ENCODE data around the gene RASAL2. TPM values are rescaled to one million over a fixed set of nuclear protein-coding genes. Genes with fewer than 3 reads are reported as not detected.

The RASAL2 gene
- total and polyA plus RNA-seq, 2 of the 13 experiments (the other 11 are each of a cell fraction or from before 2014, with no cell fraction given) = 5.4 to 5.9 TPM

GRCh38 chr1:178093951-178094738 lies at the start of gene RASAL2 (continued):
- peak; percentile 21 for TF ChIP-seq ZFX (CRISPR knock-in tag; IDR thresholded peaks at IDR 0.05; ENCODE audit: low read depth)
- TF ChIP-seq NR3C1 (CRISPR knock-in tag; IDR thresholded peaks at IDR 0.05) = no peak
- TF ChIP-seq ATF5 (CRISPR knock-in tag; IDR thresholded peaks at IDR 0.05; ENCODE audit: low read depth) = no peak
- TF ChIP-seq ZHX2 (IDR thresholded peaks at IDR 0.05; ENCODE audit: low read depth) = no peak
- TF ChIP-seq ZHX2 (CRISPR knock-in tag; IDR thresholded peaks at IDR 0.05; ENCODE audit: borderline replicate concordance) = no peak
- 0 out of 2 replicates have a peak, but pooled peaks have one; percentile 15 for TF ChIP-seq ZNF782 (CRISPR knock-in tag; IDR thresholded peaks at IDR 0.05; ENCODE audit: borderline replicate concordance)
- 0 out of 2 replicates have a peak, but pooled peaks have one; percentile 16 for TF ChIP-seq TGIF2 (CRISPR knock-in tag; IDR thresholded peaks at IDR 0.05)
- no peak for TF ChIP-seq ZNF597 (CRISPR knock-in tag; IDR thresholded peaks at IDR 0.05)
- no peak for TF ChIP-seq FIP1L1 (IDR thresholded peaks at IDR 0.05; ENCODE audit: borderline replicate concordance, insufficient read depth, low read depth, low read length)
- no peak for TF ChIP-seq ZNF337 (CRISPR knock-in tag; IDR thresholded peaks at IDR 0.05; ENCODE audit: borderline replicate concordance, low read depth)
- TF ChIP-seq NRL (CRISPR knock-in tag; IDR thresholded peaks at IDR 0.05; ENCODE audit: borderline replicate concordance) = 0 out of 2 replicates have a peak, but pooled peaks have one; percentile 13
- TF ChIP-seq POGK (CRISPR knock-in tag; conservative IDR thresholded peaks at IDR 0.05) = peak; percentile 57; the same call in 1 of the 2 replicates
- no peak for TF ChIP-seq ZNF253 (CRISPR knock-in tag; IDR thresholded peaks at IDR 0.05; ENCODE audit: borderline replicate concordance)
- no peak for TF ChIP-seq SIN3B (IDR thresholded peaks at IDR 0.05; ENCODE audit: low read length)
- no peak for TF ChIP-seq ZSCAN5A (CRISPR knock-in tag; IDR thresholded peaks at IDR 0.05; ENCODE audit: borderline replicate concordance)
- peak; percentile 52; the same call in 1 of the 2 replicates for TF ChIP-seq ZNF556 (CRISPR knock-in tag; IDR thresholded peaks at IDR 0.05; ENCODE audit: borderline replicate concordance)
- no peak for TF ChIP-seq ZFP1 (CRISPR knock-in tag; IDR thresholded peaks at IDR 0.05)
- no peak for TF ChIP-seq RNF2 (conservative IDR thresholded peaks at IDR 0.05; ENCODE audit: low read depth)

All from HepG2 (cell line).